IPS-20b (cell line): ENCODE data around the gene UBQLNL.

Source experiments
- H3K27ac ChIP-seq: one replicate; pipeline ENCODE4 v1.5.1; 2013; ENCODE audit warnings: low read length
- H3K27me3 ChIP-seq: 2 replicates; pipeline ENCODE4 v1.6.1; 2013; ENCODE audit warnings: mild to moderate bottlenecking, low read length, inconsistent platforms; ENCODE audit not compliant: insufficient read depth
- H3K36me3 ChIP-seq: 2 replicates; pipeline ENCODE4 v1.6.1; 2013; ENCODE audit warnings: low read depth, mild to moderate bottlenecking, inconsistent platforms, low read length, moderate library complexity; ENCODE audit not compliant: insufficient read depth
- H3K4me1 ChIP-seq: 2 replicates; pipeline ENCODE4 v1.6.1; 2013; ENCODE audit warnings: mild to moderate bottlenecking, control low read depth, inconsistent platforms, low read length, moderate library complexity; ENCODE audit not compliant: insufficient read depth
- H3K4me3 ChIP-seq: 2 replicates; pipeline ENCODE4 v1.5.1; 2013; ENCODE audit warnings: mild to moderate bottlenecking, low read length, inconsistent platforms
- H3K9ac ChIP-seq: 2 replicates; pipeline ENCODE4 v1.6.1; 2013; ENCODE audit warnings: low read depth, mild to moderate bottlenecking, inconsistent platforms, low read length, moderate library complexity
- H3K9me3 ChIP-seq: 2 replicates; pipeline ENCODE4 v1.6.1; 2013; ENCODE audit warnings: mild to moderate bottlenecking, low read depth, low read length, inconsistent platforms; ENCODE audit not compliant: insufficient read depth

UBQLNL gene, protein sequence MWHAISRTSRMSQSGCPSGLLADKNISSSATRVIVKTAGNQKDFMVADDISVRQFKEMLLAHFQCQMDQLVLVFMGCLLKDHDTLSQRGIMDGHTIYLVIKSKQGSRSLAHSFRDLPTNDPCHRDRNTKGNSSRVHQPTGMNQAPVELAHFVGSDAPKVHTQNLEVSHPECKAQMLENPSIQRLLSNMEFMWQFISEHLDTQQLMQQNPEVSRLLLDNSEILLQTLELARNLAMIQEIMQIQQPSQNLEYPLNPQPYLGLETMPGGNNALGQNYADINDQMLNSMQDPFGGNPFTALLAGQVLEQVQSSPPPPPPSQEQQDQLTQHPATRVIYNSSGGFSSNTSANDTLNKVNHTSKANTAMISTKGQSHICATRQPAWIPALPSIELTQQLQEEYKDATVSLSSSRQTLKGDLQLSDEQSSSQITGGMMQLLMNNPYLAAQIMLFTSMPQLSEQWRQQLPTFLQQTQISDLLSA

DNA sequence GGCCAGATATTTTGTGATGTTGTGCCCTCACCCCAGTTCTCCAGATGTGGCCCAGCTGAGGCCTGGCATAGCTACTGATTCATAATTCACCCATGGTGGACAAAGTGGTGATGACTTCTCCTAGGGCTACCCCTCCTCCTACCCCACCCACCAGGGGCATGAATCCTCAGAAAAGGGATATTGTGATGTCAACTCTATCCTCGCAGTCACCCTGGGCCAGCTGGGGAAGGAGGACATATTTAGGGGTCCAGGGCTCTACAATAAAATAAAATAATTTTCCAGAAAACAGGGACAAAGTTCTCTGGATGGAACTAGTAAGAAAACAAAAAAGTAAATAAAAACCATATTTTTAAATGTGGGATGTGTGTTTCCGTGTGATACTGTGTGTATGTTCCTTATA, at the start of gene UBQLNL:
TSS of gene UBQLNL (minus strand) at position 101 of the 400 bp plus-strand sequence. CDS start 258 bp downstream, outside the sequence.
- H3K27ac ChIP-seq, result no peak within 1 kb of the TSS
- no peaks in the 10 kb centered on the region for H3K4me1 ChIP-seq
- no peak within 1 kb of the TSS for H3K9ac ChIP-seq
- H3K9me3 ChIP-seq, result no peaks in the 10 kb centered on the region
- no peaks in the 10 kb centered on the region for H3K36me3 ChIP-seq
- H3K27me3 ChIP-seq, result no peaks in the 10 kb centered on the region
- H3K4me3 ChIP-seq, result no peak within 1 kb of the TSS

DNA sequence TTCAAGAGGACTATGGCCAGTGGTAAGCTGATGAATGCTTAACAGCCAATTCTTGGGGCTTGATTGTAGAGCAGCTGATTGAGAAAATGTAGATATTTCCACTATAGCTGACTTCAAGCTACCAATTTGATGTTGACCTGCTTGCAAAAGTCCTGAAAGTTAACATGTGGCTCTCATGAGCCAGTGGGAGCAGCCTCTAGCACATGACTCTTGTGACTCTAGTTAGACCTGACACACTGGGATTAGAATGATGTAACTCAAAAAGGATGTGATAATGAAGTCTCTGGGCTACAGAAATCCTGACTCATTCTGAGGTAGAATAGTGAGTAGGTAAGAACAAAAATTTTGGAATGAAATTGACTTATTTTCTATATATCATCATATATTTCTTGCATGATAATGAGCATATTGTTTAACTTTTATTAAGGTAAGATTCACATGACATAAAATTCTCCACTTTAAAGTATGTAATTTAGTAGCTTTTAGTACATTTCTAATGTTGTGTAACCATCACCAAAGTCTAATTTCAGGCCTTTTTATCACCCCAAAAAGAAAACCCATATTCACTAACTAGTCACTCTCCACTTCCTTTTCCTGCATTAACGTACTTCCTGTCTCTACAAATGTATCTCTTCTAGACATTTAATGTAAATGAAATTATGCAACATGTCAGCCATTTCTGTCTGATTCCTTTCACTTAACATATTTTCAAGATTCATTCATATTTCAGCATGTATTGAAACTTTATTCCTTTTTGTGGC, 47.9 kb upstream of the UBQLNL start:
- Histone ChIP-seq H3K27me3 (no peaks in the 10 kb centered on the region), H3K27ac (no peak overlapping the region), H3K36me3 (no peaks in the 10 kb centered on the region), H3K4me3 (no peak overlapping the region), H3K4me1 (no peaks in the 10 kb centered on the region), H3K9ac (no peak overlapping the region), H3K9me3 (no peaks in the 10 kb centered on the region)

DNA sequence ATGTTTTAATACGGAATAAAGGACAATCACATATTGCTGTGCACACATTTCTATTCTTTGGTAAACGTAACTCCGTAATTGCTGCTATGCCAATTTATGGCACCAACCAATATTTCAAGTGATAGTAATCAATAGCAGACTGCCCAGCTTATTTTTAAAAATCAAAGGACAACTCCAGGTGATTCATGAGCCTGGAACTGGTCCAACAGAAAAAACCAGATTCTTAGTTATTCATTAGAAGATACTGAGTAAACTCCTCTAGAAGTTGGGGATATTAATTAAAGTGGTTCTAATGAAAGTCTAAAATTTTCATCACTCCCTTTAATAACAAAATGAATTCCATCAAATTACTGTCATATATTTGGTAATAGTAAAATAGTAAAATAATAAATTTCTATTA, 41.3 kb upstream of the UBQLNL start:
- H3K36me3 ChIP-seq, result no peaks in the 10 kb centered on the region
- no peaks in the 10 kb centered on the region for H3K9me3 ChIP-seq
- H3K9ac ChIP-seq, result no peak overlapping the region
- peaks cover 4% of the 10 kb centered on the region; the same call in 1 of the 2 replicates for H3K4me1 ChIP-seq
- no peak overlapping the region for H3K4me3 ChIP-seq
- no peaks in the 10 kb centered on the region for H3K27me3 ChIP-seq
- H3K27ac ChIP-seq, result no peak overlapping the region

- no peaks in the 10 kb centered on the region for H3K9me3 ChIP-seq
- H3K36me3 ChIP-seq, result no peaks in the 10 kb centered on the region
- no peak overlapping the region for H3K4me3 ChIP-seq
- no peak overlapping the region for H3K9ac ChIP-seq
- H3K27me3 ChIP-seq, result no peaks in the 10 kb centered on the region
- H3K27ac ChIP-seq, result no peak overlapping the region
- H3K4me1 ChIP-seq, result peaks cover 4% of the 10 kb centered on the region; the same call in 1 of the 2 replicates
These were observed 40.2 kb upstream of the UBQLNL start for GRCh38 chr11:5556596-5557188.

DNA sequence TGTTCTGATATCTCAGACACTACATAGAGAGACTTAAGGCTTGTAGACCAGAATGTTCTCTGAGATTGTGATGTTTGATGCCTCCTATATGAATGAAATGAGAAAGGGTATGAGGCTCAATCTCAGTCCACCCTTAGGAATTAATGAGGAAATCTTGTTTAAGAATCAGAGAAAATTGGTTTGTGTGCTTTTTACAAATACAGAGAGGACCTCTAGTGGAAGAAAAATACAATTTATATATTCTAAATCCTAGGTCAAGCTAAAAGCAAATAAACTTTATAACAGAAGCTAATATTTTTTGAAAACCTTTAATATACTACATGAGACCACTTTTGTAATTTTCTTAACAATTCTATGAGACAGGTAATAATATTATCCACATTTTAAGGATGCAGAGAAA, 36.8 kb upstream of the UBQLNL start:
- H3K4me1 ChIP-seq, result peaks cover 4% of the 10 kb centered on the region; the same call in 1 of the 2 replicates
- H3K9me3 ChIP-seq, result no peaks in the 10 kb centered on the region
- no peak overlapping the region for H3K4me3 ChIP-seq
- H3K27me3 ChIP-seq, result no peaks in the 10 kb centered on the region
- H3K36me3 ChIP-seq, result no peaks in the 10 kb centered on the region
- no peak overlapping the region for H3K9ac ChIP-seq
- no peak overlapping the region for H3K27ac ChIP-seq

DNA sequence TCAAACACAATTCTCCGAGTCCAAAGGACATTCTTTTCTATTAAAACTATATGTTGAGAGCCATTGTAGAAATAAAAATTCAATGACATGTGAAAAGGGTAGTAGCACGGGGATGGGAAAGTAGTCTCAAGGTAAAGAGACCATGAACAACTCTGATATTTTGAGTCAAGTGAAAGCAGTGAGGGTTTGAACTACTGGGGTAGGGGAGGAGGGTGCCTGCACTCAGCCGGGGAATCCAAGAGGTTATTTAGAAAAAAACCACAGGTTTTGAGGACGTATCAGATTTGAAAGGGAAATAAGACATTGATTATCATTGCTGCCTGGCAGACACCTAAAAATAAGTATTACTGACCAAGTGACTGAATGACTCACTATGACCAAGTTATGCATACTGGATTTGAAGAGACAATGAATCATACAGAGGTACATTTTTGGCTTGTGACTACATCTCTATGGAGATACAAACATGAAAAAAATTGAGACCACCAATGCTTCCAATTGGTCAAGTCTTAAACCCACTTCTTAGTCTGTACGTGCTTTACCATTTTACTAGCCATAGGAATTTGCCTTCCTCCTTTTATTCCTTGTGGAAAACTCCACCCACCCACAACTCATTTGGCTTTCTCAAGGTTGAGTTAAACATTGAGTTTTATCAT, 34.1 kb upstream of the UBQLNL start:
- Histone ChIP-seq H3K9ac (no peak overlapping the region), H3K4me1 (no peaks in the 10 kb centered on the region), H3K9me3 (no peaks in the 10 kb centered on the region), H3K4me3 (no peak overlapping the region), H3K27me3 (no peaks in the 10 kb centered on the region), H3K36me3 (no peaks in the 10 kb centered on the region), H3K27ac (no peak overlapping the region)

DNA sequence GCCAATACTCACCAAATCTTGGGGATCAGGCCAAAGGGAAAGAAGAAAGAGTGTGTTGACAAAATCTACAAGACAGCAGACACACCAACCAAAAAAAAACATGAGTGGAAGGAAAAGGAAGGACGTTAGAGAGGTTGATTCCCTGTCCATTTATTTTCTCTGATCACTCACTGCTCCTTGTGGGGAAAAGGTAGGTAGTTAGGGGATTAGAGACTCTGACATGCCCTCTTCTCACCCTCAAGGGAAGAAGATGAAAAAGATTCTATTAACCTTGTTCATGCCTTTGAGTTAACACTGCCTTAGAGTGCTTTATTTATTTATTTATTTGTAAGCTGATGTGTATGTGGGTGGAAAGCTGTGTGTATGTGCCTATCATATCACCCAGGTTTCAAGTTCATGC, 31.9 kb upstream of the UBQLNL start, which contains the start of gene OR52H1:
TSS of gene OR52H1 (minus strand) at position 101 of the 400 bp plus-strand sequence. CDS start 3,035 bp downstream, outside the sequence.
- no peaks in the 10 kb centered on the region for H3K27me3 ChIP-seq
- no peak within 1 kb of the TSS for H3K27ac ChIP-seq
- no peaks in the 10 kb centered on the region for H3K9me3 ChIP-seq
- H3K36me3 ChIP-seq, result no peaks in the 10 kb centered on the region
- H3K4me3 ChIP-seq, result no peak within 1 kb of the TSS
- no peaks in the 10 kb centered on the region for H3K4me1 ChIP-seq
- no peak within 1 kb of the TSS for H3K9ac ChIP-seq

DNA sequence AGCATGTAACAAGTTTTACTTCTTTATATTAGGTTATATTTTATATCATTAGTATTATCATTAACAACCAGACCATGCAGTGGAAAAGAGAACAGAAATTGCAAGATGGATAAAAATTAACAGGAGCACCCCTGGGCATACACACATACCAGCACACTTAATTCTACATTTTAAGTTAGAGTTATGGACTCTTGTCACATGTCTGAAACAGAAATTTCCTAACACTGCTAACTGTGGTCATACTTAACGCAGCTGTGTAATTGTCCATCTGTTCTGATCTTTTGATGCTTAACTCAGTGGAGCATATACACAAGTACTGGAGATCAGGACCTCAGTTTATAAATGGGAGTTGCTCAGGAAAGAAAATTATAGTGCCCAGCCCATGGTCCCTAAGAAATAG, 31.5 kb upstream of the UBQLNL start:
- no peak overlapping the region for H3K27ac ChIP-seq
- no peaks in the 10 kb centered on the region for H3K4me1 ChIP-seq
- H3K4me3 ChIP-seq, result no peak overlapping the region
- no peaks in the 10 kb centered on the region for H3K9me3 ChIP-seq
- H3K27me3 ChIP-seq, result no peaks in the 10 kb centered on the region
- H3K36me3 ChIP-seq, result no peaks in the 10 kb centered on the region
- H3K9ac ChIP-seq, result no peak overlapping the region

- Histone ChIP-seq H3K9ac (no peak overlapping the region), H3K9me3 (no peaks in the 10 kb centered on the region), H3K36me3 (no peaks in the 10 kb centered on the region), H3K4me1 (no peaks in the 10 kb centered on the region), H3K27ac (no peak overlapping the region), H3K27me3 (no peaks in the 10 kb centered on the region), H3K4me3 (no peak overlapping the region)
These were observed 30.0 kb upstream of the UBQLNL start for GRCh38 chr11:5546457-5546856.

- Histone ChIP-seq H3K9ac (no peak overlapping the region), H3K27me3 (no peaks in the 10 kb centered on the region), H3K27ac (no peak overlapping the region), H3K9me3 (no peaks in the 10 kb centered on the region), H3K4me1 (no peaks in the 10 kb centered on the region), H3K4me3 (no peak overlapping the region), H3K36me3 (no peaks in the 10 kb centered on the region)
These were observed 24.9 kb upstream of the UBQLNL start for GRCh38 chr11:5541427-5541826.

DNA sequence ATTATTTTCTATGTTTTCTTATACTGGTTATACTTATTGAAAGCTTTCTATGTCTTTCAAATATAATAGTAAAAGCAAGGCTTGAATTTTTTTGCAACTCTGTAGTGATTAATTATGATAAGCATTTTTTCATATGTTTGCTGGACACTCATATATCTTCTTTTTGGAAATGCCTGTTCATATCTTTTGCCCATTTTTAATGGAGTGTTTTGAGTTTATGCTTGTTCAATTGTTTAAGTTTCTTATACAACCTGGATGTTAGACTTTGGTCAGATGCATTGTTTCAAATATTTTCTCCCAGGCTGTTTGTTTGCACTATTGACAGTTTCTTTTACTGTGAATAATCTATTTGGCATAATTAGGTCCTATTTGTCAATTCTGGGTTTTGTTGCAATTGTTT, 20.0 kb upstream of the UBQLNL start:
- Histone ChIP-seq H3K27ac (no peak overlapping the region), H3K9ac (no peak overlapping the region), H3K27me3 (no peaks in the 10 kb centered on the region), H3K4me3 (no peak overlapping the region), H3K9me3 (no peaks in the 10 kb centered on the region), H3K4me1 (no peaks in the 10 kb centered on the region), H3K36me3 (no peaks in the 10 kb centered on the region)
